HEK293T (cell line): ENCODE data around the gene VAV1.

Experiments used
- CTCF ChIA-PET: fragments of 350-600 bp; formaldehyde crosslinking; extraction: SDS; loops from one replicate; lab custom pipeline; 2021; ENCODE audit warnings: antibody characterized with exemption, inconsistent platforms; lab: Yijun Ruan, JAX
- POLR2A ChIA-PET: fragments of 350-600 bp; formaldehyde crosslinking; extraction: SDS; loops from one replicate; lab custom pipeline; 2020; ENCODE audit warnings: antibody characterized with exemption, inconsistent platforms; lab: Yijun Ruan, JAX
- DNase-seq: peaks from one replicate; pipeline ENCODE4 v3.0.0; 2012; ENCODE audit warnings: mixed read lengths; ENCODE audit errors: extremely low spot score
- ARNT ChIP-seq: fragments of 450-650 bp; IDR thresholded peaks from 2 replicates; pipeline ENCODE4 v1.6.1; 2017; ENCODE audit warnings: mild to moderate bottlenecking
- BHLHE40 ChIP-seq: fragments of 450-650 bp; IDR thresholded peaks from 2 replicates; pipeline ENCODE4 v1.6.1; 2016; ENCODE audit warnings: mild to moderate bottlenecking, moderate library complexity, borderline replicate concordance
- CTBP1 ChIP-seq: fragments of 450-650 bp; IDR thresholded peaks from 2 replicates; pipeline ENCODE4 v1.6.1; 2016; ENCODE audit warnings: borderline replicate concordance
- ELF4 ChIP-seq: fragments of 450-650 bp; IDR thresholded peaks from 2 replicates; pipeline ENCODE4 v1.6.1; 2017; ENCODE audit warnings: antibody characterized with exemption
- FOXA1 ChIP-seq: fragments of 450-650 bp; IDR thresholded peaks from 2 replicates; pipeline ENCODE4 v1.6.1; 2016; ENCODE audit warnings: mild to moderate bottlenecking
- FOXK2 ChIP-seq: fragments of 450-650 bp; IDR thresholded peaks from 2 replicates; pipeline ENCODE4 v1.6.1; 2016; ENCODE audit warnings: mild to moderate bottlenecking
- FOXM1 ChIP-seq: fragments of 450-650 bp; IDR thresholded peaks from 2 replicates; pipeline ENCODE4 v1.6.1; 2017; ENCODE audit warnings: mild to moderate bottlenecking, borderline replicate concordance
- HDGF ChIP-seq: fragments of 450-650 bp; IDR thresholded peaks from 2 replicates; pipeline ENCODE4 v1.6.1; 2017; ENCODE audit warnings: antibody characterized with exemption, borderline replicate concordance
- L3MBTL2 ChIP-seq: fragments of 450-650 bp; conservative IDR thresholded peaks from 2 replicates; pipeline ENCODE4 v1.6.1; 2016; ENCODE audit warnings: mild to moderate bottlenecking
- LEF1 ChIP-seq: fragments of 450-650 bp; IDR thresholded peaks from 2 replicates; pipeline ENCODE4 v1.6.1; 2017; ENCODE audit warnings: mild to moderate bottlenecking, borderline replicate concordance
- NFRKB ChIP-seq: fragments of 450-650 bp; IDR thresholded peaks from 2 replicates; pipeline ENCODE4 v1.6.1; 2016; ENCODE audit warnings: mild to moderate bottlenecking, moderate library complexity
- SP1 ChIP-seq: fragments of 450-650 bp; IDR thresholded peaks from 2 replicates; pipeline ENCODE4 v1.6.1; 2017
- SUZ12 ChIP-seq: fragments of 450-650 bp; IDR thresholded peaks from 2 replicates; pipeline ENCODE4 v1.6.1; 2016; ENCODE audit warnings: mild to moderate bottlenecking
- TARDBP ChIP-seq: fragments of 450-650 bp; IDR thresholded peaks from 2 replicates; pipeline ENCODE4 v1.6.1; 2016
- ZNF384 ChIP-seq: fragments of 450-650 bp; IDR thresholded peaks from 2 replicates; pipeline ENCODE4 v1.6.1; 2016
- TF ChIP-seq, protein P1 (sequence below): fragments of 450-650 bp; IDR thresholded peaks from 2 replicates; pipeline ENCODE4 v1.6.1; 2016

VAV1 gene

DNA sequence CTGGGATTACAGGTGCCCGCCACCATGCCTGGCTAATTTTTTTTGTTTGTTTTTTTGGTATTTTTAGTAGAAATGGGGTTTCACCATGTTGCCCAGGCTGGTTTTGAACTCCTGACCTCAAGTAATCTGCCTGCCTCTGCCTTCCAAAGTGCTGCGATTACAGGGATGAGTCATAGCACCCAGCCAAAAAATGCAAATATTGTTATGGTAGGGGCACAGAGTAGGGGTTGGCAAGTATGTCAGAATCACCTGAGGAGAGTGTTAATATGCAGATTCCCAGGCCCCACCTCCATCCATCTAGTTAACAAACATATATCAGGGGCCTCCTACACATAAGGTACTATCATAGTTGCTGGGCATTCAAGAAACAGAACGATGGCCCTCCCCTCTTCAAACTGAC, 44.7 kb downstream of the VAV1 start:
- TF ChIP-seq FOXM1 (no peak), TARDBP (no peak), SP1 (no peak), SUZ12 (no peak), CTBP1 (no peak), LEF1 (no peak), HDGF (no peak), FOXK2 (no peak), NFRKB (no peak), BHLHE40 (no peak), L3MBTL2 (no peak), FOXA1 (no peak), ZNF384 (no peak)
- TF ChIP-seq, protein P1, sequence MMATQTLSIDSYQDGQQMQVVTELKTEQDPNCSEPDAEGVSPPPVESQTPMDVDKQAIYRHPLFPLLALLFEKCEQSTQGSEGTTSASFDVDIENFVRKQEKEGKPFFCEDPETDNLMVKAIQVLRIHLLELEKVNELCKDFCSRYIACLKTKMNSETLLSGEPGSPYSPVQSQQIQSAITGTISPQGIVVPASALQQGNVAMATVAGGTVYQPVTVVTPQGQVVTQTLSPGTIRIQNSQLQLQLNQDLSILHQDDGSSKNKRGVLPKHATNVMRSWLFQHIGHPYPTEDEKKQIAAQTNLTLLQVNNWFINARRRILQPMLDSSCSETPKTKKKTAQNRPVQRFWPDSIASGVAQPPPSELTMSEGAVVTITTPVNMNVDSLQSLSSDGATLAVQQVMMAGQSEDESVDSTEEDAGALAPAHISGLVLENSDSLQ: no peak
- POLR2A ChIA-PET: no interaction called here
- DNase-seq: no peak
- CTCF ChIA-PET: no interaction called here

DNA sequence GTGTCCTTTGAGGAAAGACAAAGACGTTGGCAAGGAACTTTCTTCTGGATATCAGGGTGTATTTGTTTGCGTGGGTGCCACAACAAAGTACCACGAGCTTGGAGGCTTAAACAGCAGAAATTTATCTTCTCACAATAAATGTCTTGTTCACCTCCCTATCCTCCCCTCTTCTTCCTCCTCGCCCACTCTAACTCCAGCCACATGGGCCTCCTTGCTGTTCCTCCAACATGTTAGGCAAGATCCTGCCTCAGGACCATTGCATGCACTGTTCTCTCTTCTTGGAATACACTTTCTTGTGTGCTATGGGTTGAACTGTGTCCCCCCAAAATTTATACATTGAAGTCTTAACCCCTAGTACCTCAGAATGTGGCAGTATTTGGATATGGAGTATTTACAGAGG, 45.7 kb downstream of the VAV1 start:
- TF ChIP-seq ARNT: no peak
- TF ChIP-seq, protein P1: no peak
- TF ChIP-seq FOXA1: no peak
- TF ChIP-seq TARDBP: no peak
- no peak for TF ChIP-seq HDGF
- TF ChIP-seq BHLHE40: no peak
- no peak for TF ChIP-seq ZNF384
- TF ChIP-seq NFRKB: no peak
- no peak for TF ChIP-seq FOXM1
- no peak for TF ChIP-seq L3MBTL2
- no peak for TF ChIP-seq FOXK2
- no peak for TF ChIP-seq ELF4
- TF ChIP-seq CTBP1: no peak
- TF ChIP-seq SP1: no peak
- no peak for TF ChIP-seq SUZ12
- no peak for TF ChIP-seq LEF1
- ChIA-PET POLR2A (no interaction called here), CTCF (no interaction called here)
- no peak for DNase-seq

DNA sequence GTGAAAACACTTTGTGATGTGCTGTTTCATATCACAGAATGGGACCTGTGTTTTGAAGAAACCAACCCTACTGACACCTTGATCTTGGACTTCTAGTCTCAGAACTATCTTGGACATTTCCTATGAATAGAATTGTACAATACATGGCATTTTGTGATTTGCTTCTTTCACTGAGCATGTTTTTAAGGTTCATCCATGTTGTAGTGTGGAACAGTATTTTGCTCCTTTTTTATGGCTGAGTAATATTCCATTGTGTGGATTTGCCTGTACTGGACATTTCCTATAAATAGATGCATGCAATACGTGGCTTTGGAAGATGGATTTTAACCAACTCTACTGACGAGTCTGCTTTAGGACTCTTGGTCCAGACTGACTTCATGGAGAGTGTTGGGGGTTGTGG, 46.8 kb downstream of the VAV1 start:
- ChIA-PET POLR2A (no interaction called here), CTCF (no interaction called here)
- no peak for DNase-seq
- TF ChIP-seq SP1 (no peak), LEF1 (no peak), FOXM1 (no peak), ZNF384 (no peak), L3MBTL2 (no peak), HDGF (no peak), FOXA1 (no peak), SUZ12 (no peak), ELF4 (no peak), ARNT (no peak), TARDBP (no peak), FOXK2 (no peak), NFRKB (no peak), BHLHE40 (no peak), CTBP1 (no peak)
- TF ChIP-seq, protein P1: no peak

DNA sequence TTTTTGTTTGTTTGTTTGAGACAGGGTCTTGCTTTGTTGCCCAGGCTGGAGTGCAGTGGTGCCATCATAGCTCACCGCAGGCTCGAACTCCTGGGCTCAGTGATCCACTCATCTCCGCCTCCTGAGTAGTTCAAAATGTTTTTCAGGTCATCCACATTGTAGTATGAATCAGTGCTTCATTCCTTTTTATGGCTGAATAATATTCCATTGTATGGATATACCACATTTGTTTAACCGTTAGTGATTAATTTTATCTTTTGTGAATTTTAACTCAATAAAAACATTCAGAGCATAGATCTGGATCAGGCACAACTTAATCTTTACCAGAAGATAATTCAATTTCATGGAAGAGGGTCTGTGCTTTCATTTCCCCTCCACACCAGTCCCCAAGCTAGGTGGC, 47.7 kb downstream of the VAV1 start:
- no peak for TF ChIP-seq NFRKB
- TF ChIP-seq BHLHE40: no peak
- TF ChIP-seq L3MBTL2: no peak
- TF ChIP-seq FOXA1: no peak
- no peak for TF ChIP-seq HDGF
- TF ChIP-seq, protein P1: no peak
- TF ChIP-seq SUZ12: no peak
- no peak for TF ChIP-seq ARNT
- TF ChIP-seq ELF4: no peak
- no peak for TF ChIP-seq TARDBP
- no peak for TF ChIP-seq LEF1
- DNase-seq: no peak
- ChIA-PET CTCF (interaction anchor here (0.6 kb wide), 1 partner anchor 22 kb away, joined by 3 read pairs; no protein-coding TSS in a partner anchor), POLR2A (no interaction called here)

DNA sequence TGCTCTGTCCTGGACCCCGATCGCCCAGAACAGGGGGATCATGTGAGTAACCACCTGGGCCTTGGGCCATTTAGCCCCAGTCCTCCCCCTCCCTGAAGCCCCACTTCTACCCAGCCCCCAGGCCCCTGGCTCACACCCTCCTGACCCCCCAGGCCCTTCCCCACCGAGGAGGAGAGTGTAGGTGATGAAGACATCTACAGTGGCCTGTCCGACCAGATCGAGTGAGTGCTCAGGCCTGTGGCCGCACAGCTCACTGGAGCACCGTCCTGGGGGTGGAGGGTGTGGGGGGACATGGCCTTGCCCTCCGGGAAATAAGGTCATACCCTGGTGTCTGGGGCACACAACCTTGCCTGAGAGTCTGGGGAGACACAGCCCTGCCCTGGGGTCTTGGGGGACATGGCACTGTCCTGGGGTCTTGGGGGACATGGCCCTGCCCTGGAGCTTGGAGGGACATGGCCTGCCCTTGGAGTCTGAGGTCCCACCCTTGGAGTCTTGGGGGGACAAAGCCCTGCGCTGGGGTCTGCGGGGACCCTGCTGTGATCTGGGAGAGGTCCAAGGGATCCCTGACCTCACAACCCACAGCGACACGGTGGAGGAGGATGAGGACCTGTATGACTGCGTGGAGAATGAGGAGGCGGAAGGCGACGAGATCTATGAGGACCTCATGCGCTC, 49.3 kb downstream of the VAV1 start:
- ChIA-PET CTCF (no interaction called here), POLR2A (no interaction called here)
- DNase-seq: no peak
- TF ChIP-seq SUZ12 (no peak), NFRKB (no peak), BHLHE40 (no peak), ELF4 (no peak), SP1 (no peak), FOXK2 (no peak), LEF1 (no peak), CTBP1 (no peak), ZNF384 (no peak)

DNA sequence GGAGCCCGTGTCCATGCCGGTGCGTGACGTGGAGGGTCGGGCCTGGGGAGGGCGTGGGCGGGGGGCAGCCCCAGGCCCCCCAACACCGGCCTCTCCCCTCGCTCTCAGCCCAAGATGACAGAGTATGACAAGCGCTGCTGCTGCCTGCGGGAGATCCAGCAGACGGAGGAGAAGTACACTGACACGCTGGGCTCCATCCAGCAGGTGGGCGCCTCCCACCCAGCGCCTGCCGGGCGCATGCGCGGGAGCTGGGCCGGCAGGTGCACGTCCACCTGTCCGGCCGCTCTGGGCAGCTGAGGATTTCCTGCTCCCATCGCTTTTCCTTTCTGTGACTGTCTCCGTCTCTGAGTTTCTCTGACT, 49.8 kb downstream of the VAV1 start:
- no peak for TF ChIP-seq CTBP1
- TF ChIP-seq NFRKB: no peak
- TF ChIP-seq ELF4: no peak
- no peak for TF ChIP-seq HDGF
- TF ChIP-seq SUZ12: no peak
- TF ChIP-seq FOXA1: no peak
- TF ChIP-seq, protein P1: no peak
- TF ChIP-seq ARNT: no peak
- TF ChIP-seq LEF1: no peak
- TF ChIP-seq FOXM1: no peak
- TF ChIP-seq ZNF384: no peak
- TF ChIP-seq SP1: no peak
- no peak for TF ChIP-seq TARDBP
- no peak for TF ChIP-seq BHLHE40
- TF ChIP-seq FOXK2: no peak
- no peak for TF ChIP-seq L3MBTL2
- ChIA-PET POLR2A (no interaction called here), CTCF (no interaction called here)
- DNase-seq: no peak
